Spinal cord (tissue), 10 donors: ENCODE measurements around the gene NCL. TPM values are rescaled to one million over a fixed set of nuclear protein-coding genes. Genes with fewer than 3 reads are reported as not detected.
A peak's percentile ranks its signal among the peaks of the same experiment; 100 is the strongest.

Source experiments
- DNase-seq, 6 donors: peaks; one replicate each; pipeline versions ENCODE4 v3.0.0 to v3.0.0-alpha.2; 2013 to 2015; ENCODE audit warnings: low spot score in 6 of 6, low read depth in 4 of 6
- H3K27ac ChIP-seq: one replicate; pipeline ENCODE4 v1.5.1; 2013; ENCODE audit warnings: low read depth, low read length, control low read depth
- H3K27me3 ChIP-seq: one replicate; pipeline ENCODE4 v1.6.1; 2013; ENCODE audit warnings: low read length; ENCODE audit not compliant: control insufficient read depth, insufficient read depth
- H3K36me3 ChIP-seq: one replicate; pipeline ENCODE4 v1.6.1; 2013; ENCODE audit warnings: low read length; ENCODE audit not compliant: control insufficient read depth, insufficient read depth
- H3K4me1 ChIP-seq: one replicate; pipeline ENCODE4 v1.6.1; 2013; ENCODE audit warnings: low read length; ENCODE audit not compliant: control insufficient read depth, insufficient read depth
- H3K4me3 ChIP-seq: one replicate; pipeline ENCODE4 v1.5.1; 2013; ENCODE audit warnings: low read depth, low read length, control low read depth
- H3K9me3 ChIP-seq: one replicate; pipeline ENCODE4 v1.6.1; 2013; ENCODE audit warnings: low read length; ENCODE audit not compliant: control insufficient read depth, insufficient read depth
- WGBS: methylation state at CpG from one replicate; pipeline ENCODE4 v1.1.5; 2013; ENCODE audit warnings: missing lambda C conversion rate; ENCODE audit not compliant: insufficient coverage; 5-methylcytosine and 5-hydroxymethylcytosine counted together
- long read RNA-seq, 4 donors: transcript quantifications; one replicate each; lab custom pipeline, GENCODE V29; 2026
- polyA plus RNA-seq, 2 donors: library from polyadenylated mRNA; unstranded; fragments of 120-200 nt; gene quantifications; one replicate each; pipeline ENCODE4 v1.2.1, GENCODE V29; 2013; ENCODE audit not compliant: insufficient read length in 2 of 2
- total RNA-seq, 2 donors: library from RNA; depleted of rRNA in 1 of 2; stranded (reverse); fragments of 120-200 nt in 1 of 2; fragments of >200 nt in 1 of 2; gene quantifications; one replicate each; pipeline versions ENCODE4 v1.2.3 to v1.2.4, GENCODE V29; 2013 to 2014
- donor health status: healthy.

The NCL gene, protein sequence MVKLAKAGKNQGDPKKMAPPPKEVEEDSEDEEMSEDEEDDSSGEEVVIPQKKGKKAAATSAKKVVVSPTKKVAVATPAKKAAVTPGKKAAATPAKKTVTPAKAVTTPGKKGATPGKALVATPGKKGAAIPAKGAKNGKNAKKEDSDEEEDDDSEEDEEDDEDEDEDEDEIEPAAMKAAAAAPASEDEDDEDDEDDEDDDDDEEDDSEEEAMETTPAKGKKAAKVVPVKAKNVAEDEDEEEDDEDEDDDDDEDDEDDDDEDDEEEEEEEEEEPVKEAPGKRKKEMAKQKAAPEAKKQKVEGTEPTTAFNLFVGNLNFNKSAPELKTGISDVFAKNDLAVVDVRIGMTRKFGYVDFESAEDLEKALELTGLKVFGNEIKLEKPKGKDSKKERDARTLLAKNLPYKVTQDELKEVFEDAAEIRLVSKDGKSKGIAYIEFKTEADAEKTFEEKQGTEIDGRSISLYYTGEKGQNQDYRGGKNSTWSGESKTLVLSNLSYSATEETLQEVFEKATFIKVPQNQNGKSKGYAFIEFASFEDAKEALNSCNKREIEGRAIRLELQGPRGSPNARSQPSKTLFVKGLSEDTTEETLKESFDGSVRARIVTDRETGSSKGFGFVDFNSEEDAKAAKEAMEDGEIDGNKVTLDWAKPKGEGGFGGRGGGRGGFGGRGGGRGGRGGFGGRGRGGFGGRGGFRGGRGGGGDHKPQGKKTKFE
- total RNA-seq (100 to 1,000 TPM; 155 to 159 TPM), polyA plus RNA-seq (100 to 1,000 TPM; 594 to 694 TPM)
- long read RNA-seq, donor 1, full-length matches to known transcripts = 71 of 2,774 reads
- long read RNA-seq, donor 1, partial matches to known transcripts = 2,388 of 2,774 reads
- long read RNA-seq, donor 1, other reads (novel, unspliced or antisense) = 315 of 2,774 reads
- long read RNA-seq, donor 2, full-length matches to known transcripts = 14 of 1,482 reads
- long read RNA-seq, donor 2, partial matches to known transcripts = 1,423 of 1,482 reads
- long read RNA-seq, donor 2, other reads (novel, unspliced or antisense) = 45 of 1,482 reads
- long read RNA-seq, donor 3, full-length matches to known transcripts = 30 of 2,195 reads
- long read RNA-seq, donor 3, partial matches to known transcripts = 2,091 of 2,195 reads
- long read RNA-seq, donor 3, other reads (novel, unspliced or antisense) = 74 of 2,195 reads
- long read RNA-seq, donor 4, full-length matches to known transcripts = 61 of 9,864 reads
- long read RNA-seq, donor 4, partial matches to known transcripts = 9,527 of 9,864 reads
- long read RNA-seq, donor 4, other reads (novel, unspliced or antisense) = 276 of 9,864 reads

GRCh38 chr2:231463698-231464575 is at the start of gene NCL:
NCL (minus strand) TSS chr2:231464484; CDS start chr2:231464353, 131 bp downstream.
- under 1% methylated on average over 102 of the region's 102 CpGs for WGBS
- Histone ChIP-seq H3K9me3 (no peaks in the 10 kb centered on the region), H3K27ac (peak within 1 kb of the TSS; percentile 99)

DNA sequence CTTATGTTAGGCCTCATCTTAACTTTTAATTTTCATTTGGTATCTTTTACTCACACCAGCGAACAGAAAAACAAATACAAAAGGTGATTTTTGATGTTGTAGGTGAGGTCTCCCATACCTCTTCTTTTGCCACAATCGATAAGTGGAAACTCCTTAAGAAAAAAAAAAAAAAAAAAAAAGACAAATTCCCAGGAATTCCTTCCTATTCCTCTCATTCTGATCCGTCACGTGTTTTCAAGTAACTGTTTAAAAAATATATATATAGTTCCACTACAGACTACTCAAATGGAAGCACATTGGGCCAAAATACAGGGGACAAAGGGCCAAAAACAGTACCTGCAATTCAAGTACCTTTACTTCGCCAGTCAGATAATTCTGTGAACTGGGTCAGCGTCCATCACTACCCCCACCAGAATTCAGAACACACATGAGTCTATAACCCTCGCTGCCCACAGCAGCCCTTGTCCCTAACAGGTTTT is 49.5 kb upstream of the NCL start:
- peaks cover 8% of the 10 kb centered on the region for H3K4me1 ChIP-seq
- peak overlapping the region; percentile 93 for H3K27ac ChIP-seq
- 0% methylated on average over 3 of the region's 7 CpGs for WGBS
- H3K9me3 ChIP-seq = no peaks in the 10 kb centered on the region
- peak overlapping the region; percentile 88 for H3K4me3 ChIP-seq
- H3K36me3 ChIP-seq = no peaks in the 10 kb centered on the region
- H3K27me3 ChIP-seq = no peaks in the 10 kb centered on the region
- no peak for DNase-seq

More at GRCh38 chr2:231463698-231464575, at the start of gene NCL:
- Histone ChIP-seq H3K36me3 (peaks cover 28% of the 10 kb centered on the region), H3K4me3 (peak within 1 kb of the TSS; percentile 94), H3K27me3 (no peaks in the 10 kb centered on the region), H3K4me1 (peaks cover 12% of the 10 kb centered on the region)
- peak in 5 of 6 donors; percentile 83 to 99 (median 95) for DNase-seq

DNA sequence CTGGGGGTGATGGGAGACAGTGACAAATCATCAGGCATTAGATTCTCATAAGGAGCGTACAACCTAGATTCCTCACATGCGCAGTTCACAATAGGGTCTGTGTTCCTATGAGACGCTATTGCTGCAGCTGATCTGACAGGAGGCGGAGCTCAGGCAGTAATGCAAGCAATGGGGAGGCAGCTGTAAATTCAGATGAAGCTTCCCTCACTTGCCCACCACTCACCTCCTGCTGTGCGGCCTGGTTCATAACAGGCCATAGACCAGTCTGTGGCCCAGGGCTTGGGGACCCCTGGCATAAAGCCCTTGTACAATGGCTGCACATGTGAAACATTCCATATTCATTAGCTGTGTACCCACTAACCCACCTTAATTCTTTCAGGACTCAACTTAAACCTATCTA is 47.9 kb upstream of the NCL start:
- Histone ChIP-seq H3K27me3 (no peaks in the 10 kb centered on the region), H3K27ac (peak overlapping the region; percentile 36), H3K4me3 (peak overlapping the region; percentile 2), H3K4me1 (peaks cover 8% of the 10 kb centered on the region), H3K9me3 (no peaks in the 10 kb centered on the region), H3K36me3 (no peaks in the 10 kb centered on the region)
- 15% methylated on average over 4 of the region's 5 CpGs for WGBS
- peak in 3 of 6 donors; percentile 55 to 96 (median 77) for DNase-seq

- H3K27ac ChIP-seq = no peak overlapping the region
- no peaks in the 10 kb centered on the region for H3K4me1 ChIP-seq
- no peak overlapping the region for H3K4me3 ChIP-seq
- 84% methylated on average over 3 of the region's 3 CpGs for WGBS
- H3K27me3 ChIP-seq = no peaks in the 10 kb centered on the region
- no peak for DNase-seq
- no peaks in the 10 kb centered on the region for H3K9me3 ChIP-seq
- peaks cover 2% of the 10 kb centered on the region for H3K36me3 ChIP-seq
Observed at GRCh38 chr2:231503766-231504165, 39.5 kb upstream of the NCL start.

DNA sequence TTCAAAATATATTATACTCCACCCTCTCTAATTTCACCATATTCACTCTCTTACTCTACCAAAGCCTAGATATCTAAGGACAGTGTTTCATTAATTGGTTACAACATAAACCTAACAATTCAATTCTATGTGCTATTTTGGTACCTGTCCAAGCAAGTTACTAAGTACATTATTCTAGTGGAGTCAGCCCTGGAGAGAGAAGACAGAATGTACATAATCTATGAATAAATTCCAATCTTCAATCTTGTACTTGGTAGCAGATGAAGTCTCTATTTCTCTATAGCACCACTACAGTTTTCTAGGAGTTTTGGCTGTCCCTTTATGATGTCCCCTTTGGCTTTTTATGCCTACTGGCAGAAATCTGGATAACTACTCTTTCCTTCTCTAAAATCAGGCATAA is 38.3 kb upstream of the NCL start:
- H3K27ac ChIP-seq = no peak overlapping the region
- peaks cover 2% of the 10 kb centered on the region for H3K36me3 ChIP-seq
- DNase-seq = no peak
- H3K4me1 ChIP-seq = no peaks in the 10 kb centered on the region
- H3K4me3 ChIP-seq = no peak overlapping the region
- H3K9me3 ChIP-seq = no peaks in the 10 kb centered on the region
- H3K27me3 ChIP-seq = no peaks in the 10 kb centered on the region

DNA sequence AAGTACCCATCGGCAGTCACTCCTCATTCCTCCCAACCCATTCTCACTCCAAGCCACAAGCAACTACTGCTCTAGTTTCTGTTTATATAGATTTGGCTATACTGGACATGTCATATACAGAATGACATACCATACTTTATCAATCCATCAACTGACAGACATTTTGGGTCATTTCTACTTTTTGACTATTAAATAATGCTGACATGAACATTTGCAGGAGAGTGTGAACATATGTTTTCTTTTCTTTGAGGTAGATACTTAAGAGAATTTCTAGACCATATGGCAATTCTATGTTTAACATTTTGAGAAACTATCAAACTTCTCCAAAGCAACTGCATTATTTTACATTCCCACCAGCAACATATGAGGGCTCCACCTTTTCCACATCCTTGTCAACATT is 33.4 kb upstream of the NCL start:
- WGBS = no CpG with 5 or more reads among the region's 1 CpG
- no peak overlapping the region for H3K27ac ChIP-seq
- DNase-seq = no peak
- no peaks in the 10 kb centered on the region for H3K27me3 ChIP-seq
- H3K4me3 ChIP-seq = no peak overlapping the region
- no peaks in the 10 kb centered on the region for H3K4me1 ChIP-seq
- no peaks in the 10 kb centered on the region for H3K36me3 ChIP-seq
- H3K9me3 ChIP-seq = no peaks in the 10 kb centered on the region

GRCh38 chr2:231494669-231495068 is 30.4 kb upstream of the NCL start:
- no peak for DNase-seq
- H3K4me3 ChIP-seq = no peak overlapping the region
- WGBS = 83% methylated on average over 2 of the region's 3 CpGs
- no peaks in the 10 kb centered on the region for H3K9me3 ChIP-seq
- no peaks in the 10 kb centered on the region for H3K4me1 ChIP-seq
- H3K36me3 ChIP-seq = no peaks in the 10 kb centered on the region
- no peak overlapping the region for H3K27ac ChIP-seq
- H3K27me3 ChIP-seq = no peaks in the 10 kb centered on the region

DNA sequence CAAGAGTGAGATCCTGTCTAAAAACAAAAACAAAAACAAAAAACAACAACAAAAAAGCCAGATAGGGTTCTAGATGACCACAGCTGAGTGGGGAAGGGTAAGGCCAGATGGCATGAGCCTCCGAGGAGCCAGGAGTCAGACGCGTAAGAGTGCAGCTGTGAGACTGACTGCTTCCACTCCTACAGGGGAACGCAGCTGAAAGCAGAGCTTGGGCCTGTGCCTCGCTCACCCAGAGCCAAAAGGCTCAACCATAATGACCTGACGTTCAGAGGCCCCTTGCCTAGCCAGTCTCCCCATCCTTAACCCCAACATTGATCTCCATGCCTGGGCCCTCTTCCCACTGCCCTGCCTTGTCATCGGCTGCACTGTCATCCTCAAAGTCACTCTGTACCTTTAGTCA is 26.5 kb upstream of the NCL start:
- Histone ChIP-seq H3K36me3 (no peaks in the 10 kb centered on the region), H3K4me3 (no peak overlapping the region), H3K27me3 (no peaks in the 10 kb centered on the region), H3K4me1 (no peaks in the 10 kb centered on the region), H3K27ac (no peak overlapping the region), H3K9me3 (no peaks in the 10 kb centered on the region)
- 92% methylated on average over 7 of the region's 7 CpGs for WGBS
- no peak for DNase-seq
